ENCODE results near the gene UXS1.
A peak's percentile ranks its signal among the peaks of the same experiment; 100 is the strongest.

The UXS1 gene

DNA sequence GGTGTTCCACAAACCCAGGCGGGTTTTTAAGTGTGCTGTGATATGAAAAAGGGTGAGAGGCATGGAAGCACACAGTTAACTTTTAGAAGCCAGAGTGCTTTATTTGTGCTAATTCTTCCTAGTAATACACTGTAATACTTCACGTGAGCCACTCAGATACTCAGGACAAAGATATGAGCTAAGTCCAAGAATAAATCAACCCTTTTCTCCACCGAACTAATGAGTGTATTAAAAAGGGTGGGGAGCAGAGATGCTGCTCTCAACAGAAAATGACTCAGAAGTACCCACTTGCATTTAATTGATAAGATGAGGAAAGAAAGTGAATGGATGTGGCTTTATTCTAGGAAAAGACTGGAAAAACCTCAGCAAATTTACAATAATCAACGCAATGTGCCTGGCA is 79.9 kb downstream of the UXS1 start:
- in situ Hi-C loops (cut with MboI; ENCODE audit: low pct_unique_long_range_greater_than_20kb, low sequenced_read_pairs, unreplicated experiment) = loop anchor here (25.0 kb wide), 1 partner anchor 423 kb away; no protein-coding TSS in a partner anchor
- TF ChIP-seq, protein P1, sequence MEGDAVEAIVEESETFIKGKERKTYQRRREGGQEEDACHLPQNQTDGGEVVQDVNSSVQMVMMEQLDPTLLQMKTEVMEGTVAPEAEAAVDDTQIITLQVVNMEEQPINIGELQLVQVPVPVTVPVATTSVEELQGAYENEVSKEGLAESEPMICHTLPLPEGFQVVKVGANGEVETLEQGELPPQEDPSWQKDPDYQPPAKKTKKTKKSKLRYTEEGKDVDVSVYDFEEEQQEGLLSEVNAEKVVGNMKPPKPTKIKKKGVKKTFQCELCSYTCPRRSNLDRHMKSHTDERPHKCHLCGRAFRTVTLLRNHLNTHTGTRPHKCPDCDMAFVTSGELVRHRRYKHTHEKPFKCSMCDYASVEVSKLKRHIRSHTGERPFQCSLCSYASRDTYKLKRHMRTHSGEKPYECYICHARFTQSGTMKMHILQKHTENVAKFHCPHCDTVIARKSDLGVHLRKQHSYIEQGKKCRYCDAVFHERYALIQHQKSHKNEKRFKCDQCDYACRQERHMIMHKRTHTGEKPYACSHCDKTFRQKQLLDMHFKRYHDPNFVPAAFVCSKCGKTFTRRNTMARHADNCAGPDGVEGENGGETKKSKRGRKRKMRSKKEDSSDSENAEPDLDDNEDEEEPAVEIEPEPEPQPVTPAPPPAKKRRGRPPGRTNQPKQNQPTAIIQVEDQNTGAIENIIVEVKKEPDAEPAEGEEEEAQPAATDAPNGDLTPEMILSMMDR (IDR thresholded peaks at IDR 0.05; ENCODE audit: extremely low read depth, insufficient read depth, missing control alignments) = no peak

DNA sequence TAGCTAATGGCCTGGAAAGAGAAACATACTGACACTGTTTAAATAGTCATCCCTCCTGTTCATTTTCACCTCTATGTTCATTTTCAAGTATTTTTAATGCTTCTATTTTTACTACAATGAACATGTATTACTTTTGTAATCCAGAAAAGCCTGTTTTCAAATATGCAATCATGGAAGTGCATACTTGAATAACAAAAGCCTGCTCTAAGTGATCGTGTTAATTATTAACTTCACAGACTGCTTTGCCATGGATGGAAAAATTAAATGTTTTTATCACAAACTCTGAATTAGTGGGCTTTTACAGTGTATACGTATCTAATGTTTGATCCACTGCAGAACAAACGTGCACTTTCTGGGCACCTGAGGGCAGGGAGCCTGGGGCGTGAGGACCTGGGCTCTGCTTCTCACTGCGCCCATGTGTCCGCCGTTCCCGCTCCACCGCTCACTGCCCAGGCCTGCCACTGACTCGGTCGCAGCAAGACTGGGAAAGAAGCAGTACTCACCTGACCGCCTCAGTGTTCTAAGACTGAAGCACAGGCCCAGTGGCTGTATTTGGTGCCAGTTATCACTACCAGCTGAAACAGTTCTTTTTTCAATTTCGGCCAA is 80.6 kb downstream of the UXS1 start:
- in situ Hi-C loops (cut with MboI; ENCODE audit: low pct_unique_long_range_greater_than_20kb, low sequenced_read_pairs, unreplicated experiment) = loop anchor here (25.0 kb wide), 1 partner anchor 424 kb away; no protein-coding TSS in a partner anchor
- DNase-seq (ENCODE audit: low spot score) = no peak
- TF ChIP-seq, protein P1 (IDR thresholded peaks at IDR 0.05; ENCODE audit: extremely low read depth, insufficient read depth, missing control alignments) = no peak

More for the DNA sequence above, 79.9 kb downstream of the UXS1 start:
- no peak for DNase-seq (ENCODE audit: low spot score)

DNA sequence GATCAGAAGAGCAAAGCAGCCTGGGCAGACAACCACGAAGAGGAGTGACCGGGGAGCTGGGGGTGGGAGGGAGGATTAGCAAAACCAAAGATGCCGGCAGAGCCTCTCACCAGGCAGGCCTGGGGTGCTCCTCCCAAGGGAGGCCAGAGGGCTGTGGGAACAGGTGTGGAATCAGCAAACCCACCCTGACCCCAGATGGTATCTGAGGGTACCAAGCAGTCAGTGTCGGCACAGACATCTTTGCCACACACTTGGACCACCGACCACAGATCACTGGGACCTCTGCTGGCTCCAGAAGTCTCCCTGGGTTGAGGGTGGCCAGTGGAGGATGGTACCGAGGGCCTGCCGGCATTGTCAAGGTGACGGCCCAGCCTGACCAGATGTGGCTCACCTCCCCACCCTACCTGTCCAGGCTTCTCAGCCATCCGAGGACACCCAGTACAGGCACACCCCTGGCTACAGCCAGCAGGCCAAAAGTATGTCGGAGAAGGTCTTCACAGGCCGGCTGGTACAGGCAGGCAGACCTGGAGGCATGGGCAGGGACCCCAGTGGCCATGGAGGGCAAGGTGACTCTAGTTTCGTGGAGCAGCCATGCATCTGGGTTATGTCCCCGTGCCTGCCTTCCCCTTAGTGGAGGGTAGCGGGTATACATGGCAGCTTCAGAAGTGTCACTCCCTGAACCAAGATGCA is 82.1 kb downstream of the UXS1 start:
- in situ Hi-C loops (cut with MboI; ENCODE audit: low pct_unique_long_range_greater_than_20kb, low sequenced_read_pairs, unreplicated experiment) = loop anchor here (25.0 kb wide), 1 partner anchor 425 kb away; no protein-coding TSS in a partner anchor
- no peak for DNase-seq (ENCODE audit: low spot score)
- TF ChIP-seq, protein P1 (IDR thresholded peaks at IDR 0.05; ENCODE audit: extremely low read depth, insufficient read depth, missing control alignments) = no peak

DNA sequence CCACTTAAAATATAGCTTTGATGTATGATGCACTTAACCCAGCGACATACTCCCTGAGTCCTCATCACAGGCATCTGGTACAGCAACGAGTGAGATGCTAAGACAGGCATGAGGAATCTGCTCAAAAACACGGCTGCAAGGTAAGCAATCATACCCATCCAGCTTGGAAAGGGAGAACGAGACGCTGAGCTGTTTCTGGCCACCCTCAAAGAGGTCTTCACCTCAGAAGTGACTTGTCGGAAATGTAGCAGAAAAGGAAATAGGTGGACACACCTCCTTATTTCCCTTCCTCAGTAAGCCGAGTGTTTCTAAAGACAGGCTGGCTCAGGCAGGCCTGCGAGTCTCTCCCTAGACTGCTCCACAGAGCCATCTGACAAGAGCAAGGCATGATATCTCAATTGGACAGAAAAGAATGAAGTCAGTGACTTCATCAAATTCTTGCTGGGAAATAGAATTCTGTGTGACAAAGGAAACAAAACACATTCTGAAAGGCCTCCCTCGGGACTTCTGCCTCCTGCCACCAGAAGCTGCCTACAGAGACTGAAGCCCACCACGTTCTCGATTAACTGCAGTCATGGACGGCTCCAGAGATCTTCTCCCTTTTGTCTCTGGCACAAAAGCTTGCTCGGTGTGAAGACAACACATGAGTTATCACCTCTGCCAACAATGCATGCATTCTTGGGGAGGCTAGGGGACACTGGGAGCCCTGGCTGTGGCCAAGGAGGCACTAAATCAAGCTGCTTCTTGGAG is 84.3 kb downstream of the UXS1 start:
- TF ChIP-seq, protein P1 (IDR thresholded peaks at IDR 0.05; ENCODE audit: extremely low read depth, insufficient read depth, missing control alignments) = no peak
- DNase-seq (ENCODE audit: low spot score) = no peak
- in situ Hi-C loops (cut with MboI; ENCODE audit: low pct_unique_long_range_greater_than_20kb, low sequenced_read_pairs, unreplicated experiment) = loop anchor here (25.0 kb wide), 1 partner anchor 427 kb away; no protein-coding TSS in a partner anchor

DNA sequence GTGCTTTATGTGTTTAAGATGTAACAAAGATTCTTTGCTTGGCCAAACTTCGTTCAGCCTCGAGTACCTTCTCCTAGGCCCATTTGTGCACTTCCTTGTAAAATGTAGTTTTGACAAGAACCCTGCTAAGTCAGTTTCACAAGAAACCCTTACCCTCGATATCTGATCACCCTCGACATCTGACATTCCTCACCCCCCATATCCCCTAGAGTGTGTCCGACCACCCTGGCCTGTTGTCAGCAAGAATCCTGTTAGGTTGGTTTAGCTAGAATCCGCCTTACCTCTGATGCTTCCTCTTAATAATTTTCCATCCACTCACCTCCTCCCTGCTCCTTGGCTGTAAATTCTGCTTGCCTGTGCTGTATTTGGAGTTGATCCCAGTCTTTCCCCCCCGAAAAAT is 85.3 kb downstream of the UXS1 start:
- in situ Hi-C loops (cut with MboI; ENCODE audit: low pct_unique_long_range_greater_than_20kb, low sequenced_read_pairs, unreplicated experiment) = loop anchor here (25.0 kb wide), 1 partner anchor 429 kb away; no protein-coding TSS in a partner anchor
- TF ChIP-seq, protein P1 (IDR thresholded peaks at IDR 0.05; ENCODE audit: extremely low read depth, insufficient read depth, missing control alignments) = no peak
- DNase-seq (ENCODE audit: low spot score) = no peak

DNA sequence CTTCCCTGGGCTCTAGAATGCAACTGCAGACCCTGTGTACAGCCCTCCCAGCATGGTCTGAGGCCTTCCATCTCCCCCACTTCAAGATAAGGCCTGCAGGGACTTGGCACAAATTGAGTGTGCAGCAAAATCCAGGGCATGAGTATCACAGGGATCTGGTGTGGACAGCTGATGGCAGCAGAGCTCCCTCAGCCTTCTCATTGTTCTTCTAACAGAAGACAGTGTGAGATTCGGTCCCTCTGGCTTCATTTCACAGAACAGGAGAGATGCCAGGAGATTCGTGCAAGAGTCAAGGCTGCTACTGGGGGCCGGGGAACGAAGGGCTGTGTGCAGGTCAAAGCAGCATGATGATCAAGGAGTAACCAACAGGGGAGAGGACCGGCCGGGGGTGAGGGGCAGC is 85.8 kb downstream of the UXS1 start:
- TF ChIP-seq, protein P1 (IDR thresholded peaks at IDR 0.05; ENCODE audit: extremely low read depth, insufficient read depth, missing control alignments) = peak; percentile 41
- DNase-seq (ENCODE audit: low spot score) = no peak
- in situ Hi-C loops (cut with MboI; ENCODE audit: low pct_unique_long_range_greater_than_20kb, low sequenced_read_pairs, unreplicated experiment) = loop anchor here (25.0 kb wide), 1 partner anchor 429 kb away; no protein-coding TSS in a partner anchor

All from GM13977 (cell line).